HUES6 (cell line): ENCODE results near the gene SSTR5.

Experiments used
- H3K27ac ChIP-seq: 2 replicates; pipeline ENCODE4 v1.7.0; 2013; ENCODE audit warnings: low read depth, mild to moderate bottlenecking, low read length, inconsistent platforms
- H3K27me3 ChIP-seq: 2 replicates; pipeline ENCODE4 v1.6.1; 2013; ENCODE audit warnings: low read length; ENCODE audit not compliant: control insufficient read depth, insufficient read depth
- H3K36me3 ChIP-seq: 2 replicates; pipeline ENCODE4 v1.6.1; 2013; ENCODE audit warnings: low read length; ENCODE audit not compliant: control insufficient read depth, insufficient read depth
- H3K4me1 ChIP-seq: 2 replicates; pipeline ENCODE4 v1.6.1; 2013; ENCODE audit warnings: low read length; ENCODE audit not compliant: control insufficient read depth, insufficient read depth
- H3K4me3 ChIP-seq: 2 replicates; pipeline ENCODE4 v1.5.1; 2013; ENCODE audit warnings: low read depth, low read length
- H3K9ac ChIP-seq: one replicate; pipeline ENCODE4 v1.6.1; 2013; ENCODE audit warnings: mild to moderate bottlenecking, low read length
- H3K9me3 ChIP-seq: 2 replicates; pipeline ENCODE4 v1.6.1; 2013; ENCODE audit warnings: low read depth, low read length; ENCODE audit not compliant: control insufficient read depth, insufficient read depth

SSTR5 gene

GRCh38 chr16:1049113-1049975 lies 23.2 kb upstream of the SSTR5 start:
- no peak overlapping the region for H3K4me3 ChIP-seq
- H3K27ac ChIP-seq = no peak overlapping the region
- peaks cover 15% of the 10 kb centered on the region for H3K4me1 ChIP-seq
- H3K9ac ChIP-seq = no peak overlapping the region
- H3K36me3 ChIP-seq = no peaks in the 10 kb centered on the region
- H3K27me3 ChIP-seq = no peaks in the 10 kb centered on the region
- no peaks in the 10 kb centered on the region for H3K9me3 ChIP-seq

GRCh38 chr16:1049976-1050247 lies 22.6 kb upstream of the SSTR5 start:
- H3K4me1 ChIP-seq = peaks cover 15% of the 10 kb centered on the region
- H3K4me3 ChIP-seq = no peak overlapping the region
- H3K27ac ChIP-seq = no peak overlapping the region
- no peaks in the 10 kb centered on the region for H3K27me3 ChIP-seq
- H3K36me3 ChIP-seq = no peaks in the 10 kb centered on the region
- no peak overlapping the region for H3K9ac ChIP-seq
- H3K9me3 ChIP-seq = no peaks in the 10 kb centered on the region

GRCh38 chr16:1050516-1050915 lies 22.0 kb upstream of the SSTR5 start:
- Histone ChIP-seq H3K9me3 (no peaks in the 10 kb centered on the region), H3K4me3 (no peak overlapping the region), H3K4me1 (peaks cover 15% of the 10 kb centered on the region), H3K36me3 (no peaks in the 10 kb centered on the region), H3K27me3 (no peaks in the 10 kb centered on the region), H3K27ac (no peak overlapping the region), H3K9ac (no peak overlapping the region)

GRCh38 chr16:1050921-1051320 lies 21.6 kb upstream of the SSTR5 start:
- Histone ChIP-seq H3K27ac (no peak overlapping the region), H3K36me3 (no peaks in the 10 kb centered on the region), H3K4me3 (no peak overlapping the region), H3K9ac (no peak overlapping the region), H3K9me3 (no peaks in the 10 kb centered on the region), H3K27me3 (no peaks in the 10 kb centered on the region), H3K4me1 (peaks cover 15% of the 10 kb centered on the region)

- Histone ChIP-seq H3K4me1 (peaks cover 15% of the 10 kb centered on the region), H3K9me3 (no peaks in the 10 kb centered on the region), H3K4me3 (no peak overlapping the region), H3K36me3 (no peaks in the 10 kb centered on the region), H3K27me3 (no peaks in the 10 kb centered on the region), H3K27ac (no peak overlapping the region), H3K9ac (no peak overlapping the region)
Observed at GRCh38 chr16:1051446-1051845, 21.1 kb upstream of the SSTR5 start.

- peaks cover 14% of the 10 kb centered on the region for H3K4me1 ChIP-seq
- no peaks in the 10 kb centered on the region for H3K9me3 ChIP-seq
- no peaks in the 10 kb centered on the region for H3K36me3 ChIP-seq
- H3K27me3 ChIP-seq = no peaks in the 10 kb centered on the region
- no peak overlapping the region for H3K4me3 ChIP-seq
- no peak overlapping the region for H3K27ac ChIP-seq
- H3K9ac ChIP-seq = no peak overlapping the region
Observed at GRCh38 chr16:1052721-1053120, 19.8 kb upstream of the SSTR5 start.

- no peak overlapping the region for H3K27ac ChIP-seq
- H3K27me3 ChIP-seq = no peaks in the 10 kb centered on the region
- no peak overlapping the region for H3K4me3 ChIP-seq
- peaks cover 10% of the 10 kb centered on the region for H3K4me1 ChIP-seq
- no peak overlapping the region for H3K9ac ChIP-seq
- H3K36me3 ChIP-seq = no peaks in the 10 kb centered on the region
- H3K9me3 ChIP-seq = no peaks in the 10 kb centered on the region
Observed at GRCh38 chr16:1053121-1053521, 19.4 kb upstream of the SSTR5 start.

- Histone ChIP-seq H3K27me3 (no peaks in the 10 kb centered on the region), H3K9me3 (no peaks in the 10 kb centered on the region), H3K36me3 (no peaks in the 10 kb centered on the region), H3K27ac (no peak overlapping the region), H3K4me1 (peaks cover 5% of the 10 kb centered on the region), H3K9ac (no peak overlapping the region), H3K4me3 (no peak overlapping the region)
Observed at GRCh38 chr16:1053700-1054368, 18.7 kb upstream of the SSTR5 start.

- H3K27me3 ChIP-seq = no peaks in the 10 kb centered on the region
- H3K9ac ChIP-seq = no peak overlapping the region
- no peak overlapping the region for H3K4me3 ChIP-seq
- no peaks in the 10 kb centered on the region for H3K36me3 ChIP-seq
- no peaks in the 10 kb centered on the region for H3K4me1 ChIP-seq
- peaks cover 5% of the 10 kb centered on the region; the same call in 1 of the 2 replicates for H3K9me3 ChIP-seq
- no peak overlapping the region for H3K27ac ChIP-seq
Observed at GRCh38 chr16:1054660-1055556, 17.6 kb upstream of the SSTR5 start.

GRCh38 chr16:1055557-1055924 lies 17.0 kb upstream of the SSTR5 start:
- Histone ChIP-seq H3K4me3 (no peak overlapping the region), H3K36me3 (no peaks in the 10 kb centered on the region), H3K9ac (no peak overlapping the region), H3K9me3 (peaks cover 5% of the 10 kb centered on the region; the same call in 1 of the 2 replicates), H3K27ac (no peak overlapping the region), H3K4me1 (no peaks in the 10 kb centered on the region), H3K27me3 (no peaks in the 10 kb centered on the region)

GRCh38 chr16:1056196-1056595 lies 16.4 kb upstream of the SSTR5 start:
- Histone ChIP-seq H3K4me1 (no peaks in the 10 kb centered on the region), H3K9me3 (peaks cover 5% of the 10 kb centered on the region; the same call in 1 of the 2 replicates), H3K9ac (no peak overlapping the region), H3K4me3 (no peak overlapping the region), H3K27me3 (no peaks in the 10 kb centered on the region), H3K36me3 (no peaks in the 10 kb centered on the region), H3K27ac (no peak overlapping the region)
